Endodermal cell (in vitro differentiated cells): ENCODE results near the gene BANP. TPM values are rescaled to one million over a fixed set of nuclear protein-coding genes. Genes with fewer than 3 reads are reported as not detected.

ENCODE experiments used
- DNase-seq: peaks from one replicate; pipeline ENCODE4 v3.0.0-alpha.2; 2017
- H3K27ac ChIP-seq: 2 replicates; pipeline ENCODE4 v1.5.1; 2013; ENCODE audit warnings: mild to moderate bottlenecking, low read depth, low read length, moderate library complexity
- H3K27me3 ChIP-seq: 2 replicates; pipeline ENCODE4 v1.6.1; 2013; ENCODE audit warnings: mild to moderate bottlenecking, low read length, moderate library complexity; ENCODE audit not compliant: insufficient read depth, control insufficient read depth, poor library complexity, severe bottlenecking
- H3K36me3 ChIP-seq: 2 replicates; pipeline ENCODE4 v1.7.0; 2013; ENCODE audit warnings: mild to moderate bottlenecking, low read length, moderate library complexity; ENCODE audit not compliant: control insufficient read depth, insufficient read depth
- H3K4me1 ChIP-seq: one replicate; pipeline ENCODE4 v1.7.0; 2013; ENCODE audit warnings: low read length; ENCODE audit not compliant: control insufficient read depth, insufficient read depth
- H3K4me3 ChIP-seq: 2 replicates; pipeline ENCODE4 v1.5.1; 2013; ENCODE audit warnings: mild to moderate bottlenecking, low read length, moderate library complexity
- H3K9ac ChIP-seq: 2 replicates; pipeline ENCODE4 v1.6.1; 2013; ENCODE audit warnings: mild to moderate bottlenecking, low read length, moderate library complexity; ENCODE audit not compliant: poor library complexity, severe bottlenecking; ENCODE audit errors: extremely low read depth
- H3K9me3 ChIP-seq: 2 replicates; pipeline ENCODE4 v1.6.1; 2013; ENCODE audit warnings: mild to moderate bottlenecking, low read length, moderate library complexity; ENCODE audit not compliant: control insufficient read depth
- H3K27ac Mint-ChIP-seq: 2 replicates; pipeline ENCODE4 v1.8.0; 2020; ENCODE audit warnings: mixed read lengths
- H3K27me3 Mint-ChIP-seq: 2 replicates; pipeline ENCODE4 v1.8.0; 2021; ENCODE audit warnings: mild to moderate bottlenecking, mixed read lengths; ENCODE audit not compliant: insufficient read depth
- H3K36me3 Mint-ChIP-seq: 2 replicates; pipeline ENCODE4 v1.8.0; 2020; ENCODE audit warnings: low read depth, mixed read lengths
- H3K4me1 Mint-ChIP-seq: 2 replicates; pipeline ENCODE4 v1.8.0; 2020; ENCODE audit warnings: mixed read lengths
- H3K4me3 Mint-ChIP-seq: 2 replicates; pipeline ENCODE4 v1.8.0; 2020; ENCODE audit warnings: mild to moderate bottlenecking, moderate library complexity, mixed read lengths
- H3K9me3 Mint-ChIP-seq: 2 replicates; pipeline ENCODE4 v1.8.0; 2020; ENCODE audit warnings: mild to moderate bottlenecking, mixed read lengths
- CTCF ChIP-seq: fragments of 200-600 bp; sonication (generic); conservative IDR thresholded peaks from 2 replicates; pipeline ENCODE4 v1.5.0; 2021; ENCODE audit warnings: antibody characterized with exemption, mild to moderate bottlenecking
- WGBS, 2 experiments: methylation state at CpG; one replicate each; pipeline versions ENCODE4 v1.1.5 to v1.1.7; 2013; ENCODE audit warnings: missing lambda C conversion rate in 2 of 2, mixed read lengths in 1 of 2; ENCODE audit not compliant: insufficient coverage in 1 of 2, insufficient read length in 1 of 2; 5-methylcytosine and 5-hydroxymethylcytosine counted together
- total RNA-seq, 2 donors: library from RNA; stranded (reverse); fragmentation: NEBNext Ultra II Directional in 1 of 2; extraction: Animal tissue kit (Norgen Biotek cat#: 25700) in 1 of 2; gene quantifications; 2 replicates in 1 of 2; 3 replicates in 1 of 2; pipeline ENCODE4 v1.2.1, GENCODE V29; 2021

BANP gene
- total RNA-seq, 2 donors from 2014 or later = 39.5 to 45.5 TPM

- Histone ChIP-seq H3K9ac (no peak overlapping the region), H3K4me1 (no peaks in the 10 kb centered on the region), H3K36me3 (peaks cover 18% of the 10 kb centered on the region), H3K27ac (no peak overlapping the region), H3K4me3 (no peak overlapping the region), H3K9me3 (no peaks in the 10 kb centered on the region), H3K27me3 (no peaks in the 10 kb centered on the region)
- Mint-ChIP-seq H3K9me3 (no peaks in the 10 kb centered on the region), H3K4me3 (no peak overlapping the region), H3K4me1 (peaks cover 17% of the 10 kb centered on the region), H3K36me3 (peaks cover 20% of the 10 kb centered on the region), H3K27me3 (no peaks in the 10 kb centered on the region), H3K27ac (peak overlapping the region; percentile 87)
- no peak for TF ChIP-seq CTCF
- WGBS, 2 experiments = 93 to 97% methylated on average over 15 to 23 of the region's 23 CpGs
- peak; percentile 55 for DNase-seq
Observed at GRCh38 chr16:87959391-87959990, 8.3 kb downstream of the BANP start.

- Histone ChIP-seq H3K4me1 (no peaks in the 10 kb centered on the region), H3K4me3 (no peak overlapping the region), H3K27ac (no peak overlapping the region), H3K36me3 (peaks cover 15% of the 10 kb centered on the region), H3K9ac (no peak overlapping the region), H3K27me3 (no peaks in the 10 kb centered on the region), H3K9me3 (no peaks in the 10 kb centered on the region)
- TF ChIP-seq CTCF = no peak
- H3K4me3 Mint-ChIP-seq = no peak overlapping the region
- peaks cover 17% of the 10 kb centered on the region for H3K4me1 Mint-ChIP-seq
- H3K36me3 Mint-ChIP-seq = peaks cover 20% of the 10 kb centered on the region
- DNase-seq = peak; percentile 4
- H3K27me3 Mint-ChIP-seq = no peaks in the 10 kb centered on the region
- H3K9me3 Mint-ChIP-seq = no peaks in the 10 kb centered on the region
- 97 to 99% methylated on average over 3 to 4 of the region's 5 CpGs for WGBS, 2 experiments
- peak overlapping the region; percentile 87 for H3K27ac Mint-ChIP-seq
Observed at GRCh38 chr16:87960296-87960695, 9.1 kb downstream of the BANP start.

- peaks cover 20% of the 10 kb centered on the region for H3K36me3 Mint-ChIP-seq
- no peaks in the 10 kb centered on the region for H3K27me3 Mint-ChIP-seq
- H3K27ac Mint-ChIP-seq = no peak overlapping the region
- no peak for TF ChIP-seq CTCF
- H3K36me3 ChIP-seq = peaks cover 12% of the 10 kb centered on the region
- peak; percentile 22 for DNase-seq
- H3K9me3 ChIP-seq = no peaks in the 10 kb centered on the region
- no peak overlapping the region for H3K4me3 Mint-ChIP-seq
- peaks cover 17% of the 10 kb centered on the region for H3K4me1 Mint-ChIP-seq
- no peak overlapping the region for H3K27ac ChIP-seq
- 93 to 100% methylated on average over 8 of the region's 8 CpGs for WGBS, 2 experiments
- H3K27me3 ChIP-seq = no peaks in the 10 kb centered on the region
- no peaks in the 10 kb centered on the region for H3K4me1 ChIP-seq
- no peak overlapping the region for H3K4me3 ChIP-seq
- H3K9me3 Mint-ChIP-seq = no peaks in the 10 kb centered on the region
- no peak overlapping the region for H3K9ac ChIP-seq
Observed at GRCh38 chr16:87960852-87961251, 9.6 kb downstream of the BANP start.
